RWPE1 (cell line): ENCODE measurements around the gene SNUPN.

Source experiments
- CTCF ChIA-PET: fragments of 350-600 bp; sonication (Branson Sonifier 250); formaldehyde crosslinking; extraction: SDS; loops from one replicate; lab custom pipeline; 2021; lab: Yijun Ruan, JAX
- POLR2A ChIA-PET: fragments of 400-600 bp; formaldehyde crosslinking; extraction: SDS; loops from one replicate; lab custom pipeline; 2020; ENCODE audit warnings: antibody characterized with exemption; ENCODE audit not compliant: low non-redundant PET; lab: Yijun Ruan, JAX
- DNase-seq: peaks from one replicate; pipeline ENCODE4 v3.0.0; 2012; ENCODE audit warnings: low spot score
- H3K27ac ChIP-seq: fragments of 450-650 bp; 2 replicates; pipeline ENCODE4 v1.5.1; 2017
- CTCF ChIP-seq: fragments of 450-650 bp; conservative IDR thresholded peaks from 2 replicates; pipeline ENCODE4 v1.5.1; 2017; ENCODE audit warnings: low read depth, mild to moderate bottlenecking

SNUPN gene

GRCh38 chr15:75661100-75661755 is 35.7 kb upstream of the SNUPN start:
- no peak for TF ChIP-seq CTCF
- peak overlapping the region; percentile 98 for H3K27ac ChIP-seq
- DNase-seq: peak; percentile 96
- POLR2A ChIA-PET: interaction anchor here (0.6 to 1.9 kb wide), 7 partner anchors 9 to 293 kb away, joined by 3 to 8 read pairs (median 4); partner anchors contain the start of genes IMP3, MAN2C1 and SNX33
- CTCF ChIA-PET: interaction anchor here (0.5 to 1.5 kb wide), 5 partner anchors 14 to 50 kb away, joined by 3 to 9 read pairs (median 4); partner anchors contain the start of gene SNX33

GRCh38 chr15:75659928-75660645 is 34.6 kb upstream of the SNUPN start:
- peak overlapping the region; percentile 98 for H3K27ac ChIP-seq
- POLR2A ChIA-PET: interaction anchor here (1.2 to 1.9 kb wide), 3 partner anchors 8 to 20 kb away, joined by 4 to 8 read pairs (median 6); partner anchors contain the start of gene IMP3
- CTCF ChIA-PET: interaction anchor here (0.6 to 0.8 kb wide), 2 partner anchors 9 to 23 kb away, joined by 4 read pairs; no protein-coding TSS in a partner anchor
- no peak for DNase-seq
- no peak for TF ChIP-seq CTCF

- peak overlapping the region; percentile 98 for H3K27ac ChIP-seq
- TF ChIP-seq CTCF: no peak
- no peak for DNase-seq
- ChIA-PET CTCF (no interaction called here), POLR2A (no interaction called here)
Measured at GRCh38 chr15:75659141-75659771, 33.7 kb upstream of the SNUPN start.

- TF ChIP-seq CTCF: no peak
- H3K27ac ChIP-seq: peak overlapping the region; percentile 98
- no peak for DNase-seq
- POLR2A ChIA-PET: no interaction called here
- CTCF ChIA-PET: interaction anchor here (0.6 kb wide), 1 partner anchor 98 kb away, joined by 6 read pairs; no protein-coding TSS in a partner anchor
Measured at GRCh38 chr15:75656813-75657212, 31.3 kb upstream of the SNUPN start.

- no peak for DNase-seq
- POLR2A ChIA-PET: no interaction called here
- CTCF ChIA-PET: interaction anchor here (0.6 kb wide), 1 partner anchor 98 kb away, joined by 6 read pairs; no protein-coding TSS in a partner anchor
- TF ChIP-seq CTCF: no peak
- H3K27ac ChIP-seq: peak overlapping the region; percentile 98
Measured at GRCh38 chr15:75656331-75656730, 30.8 kb upstream of the SNUPN start.

- POLR2A ChIA-PET: no interaction called here
- peak overlapping the region; percentile 98 for H3K27ac ChIP-seq
- DNase-seq: no peak
- CTCF ChIA-PET: no interaction called here
- TF ChIP-seq CTCF: no peak
Measured at GRCh38 chr15:75655931-75656330, 30.4 kb upstream of the SNUPN start.
